ENCODE measurements around the gene MSRB1. TPM values are rescaled to one million over a fixed set of nuclear protein-coding genes. Genes with fewer than 3 reads are reported as not detected.
"Not testable (repeated sequence)": the region's sequence is repeated elsewhere in the genome, so short reads cannot be mapped to it uniquely, and the experiment has no call there.

MSRB1 gene
- polyA plus RNA-seq, 6 donors from 2014 or later: 15.6 to 34.5 (median 18.8) TPM

DNA sequence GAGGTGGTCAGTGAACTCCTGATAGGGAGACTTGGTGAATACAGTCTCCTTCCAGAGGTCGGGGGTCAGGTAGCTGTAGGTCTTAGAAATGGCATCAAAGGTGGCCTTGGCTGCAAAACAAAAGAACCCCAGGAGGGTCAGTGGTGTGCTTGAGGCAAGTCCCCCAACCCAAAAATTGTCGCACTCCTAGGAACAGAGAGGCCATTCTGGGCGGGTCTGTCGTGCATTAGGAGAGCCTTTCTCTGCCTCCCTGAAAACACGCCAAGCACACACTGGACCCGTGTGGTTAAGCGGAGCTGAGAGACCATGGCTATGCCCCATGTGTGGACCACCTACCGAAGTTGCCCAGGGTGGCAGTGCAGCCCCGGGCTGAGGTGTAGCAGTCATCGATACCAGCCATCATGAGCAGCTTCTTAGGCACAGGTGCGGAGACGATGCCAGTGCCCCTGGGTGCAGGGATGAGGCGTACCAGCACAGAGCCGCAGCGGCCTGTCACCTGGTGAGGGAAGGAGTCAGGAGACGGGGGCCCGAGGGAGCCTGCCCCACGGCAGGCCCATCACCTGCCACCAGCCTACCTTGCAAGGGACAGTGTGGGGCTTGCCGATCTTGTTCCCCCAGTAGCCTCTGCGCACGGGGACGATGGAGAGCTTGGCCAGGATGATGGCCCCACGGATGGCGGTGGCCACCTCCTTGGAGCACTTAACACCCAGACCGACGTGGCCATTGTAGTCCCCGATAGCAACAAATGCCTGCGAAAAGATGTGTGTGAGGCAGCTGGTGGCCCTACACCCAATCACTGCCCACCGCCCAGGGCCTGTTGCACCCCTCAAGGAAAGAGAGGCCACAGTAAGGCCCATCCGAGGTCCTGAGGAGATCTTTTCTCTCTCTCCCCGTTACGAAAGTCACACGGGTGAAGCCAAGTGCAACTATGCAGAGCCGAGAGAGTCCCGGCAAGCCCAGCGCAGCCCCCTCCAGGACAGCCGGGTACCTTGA lies 19.5 kb upstream of the MSRB1 start:
- H3K36me3 Mint-ChIP-seq; DNase-seq; ATAC-seq (ENCODE audit: low read depth in 2 of 2); H3K27me3 Mint-ChIP-seq; H3K9me3 Mint-ChIP-seq: not testable (repeated sequence)
- H3K27ac Mint-ChIP-seq: peak overlapping the region in 4 of 6 donors; percentile 37 to 98 (median 76)
- H3K4me1 Mint-ChIP-seq: peaks cover 29 to 47% (median 45%) of the 10 kb centered on the region in 3 donors
- peak overlapping the region; percentile 24 to 96 (median 94) for H3K4me3 Mint-ChIP-seq

DNA sequence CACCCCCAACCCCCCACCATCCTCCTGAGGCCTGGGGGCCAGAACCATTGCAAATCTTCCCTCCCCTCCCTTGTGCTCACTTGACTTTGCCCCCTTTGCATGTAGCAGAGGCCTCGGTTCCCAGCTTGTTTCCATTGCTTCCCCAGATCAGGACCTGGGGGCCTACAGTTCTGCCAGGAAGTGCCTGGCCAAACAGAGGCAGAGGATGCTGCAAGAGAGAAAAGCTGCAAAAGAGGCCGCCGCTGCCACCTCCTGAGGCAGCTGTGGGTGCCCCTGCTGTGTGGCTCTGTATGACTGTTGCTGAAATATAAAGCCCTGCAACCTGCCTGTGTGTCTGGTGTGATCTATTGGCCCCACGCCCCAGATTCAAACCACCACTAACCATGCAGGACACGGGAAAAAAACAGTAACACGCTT lies 18.7 kb upstream of the MSRB1 start:
- Mint-ChIP-seq H3K27ac (peak overlapping the region in 1 of 6 donors; percentile 98), H3K4me1 (peaks cover 29 to 47% (median 47%) of the 10 kb centered on the region in 3 donors), H3K27me3 (peaks cover 0 to 2% (median 0%) of the 10 kb centered on the region in 3 donors), H3K9me3 (peaks cover 0 to 2% (median 0%) of the 10 kb centered on the region in 7 donors), H3K36me3 (peaks cover 5 to 8% of the 10 kb centered on the region in 2 donors), H3K4me3 (peak overlapping the region in 7 of 8 donors; percentile 8 to 96 (median 64))
- DNase-seq (no peak), ATAC-seq (ENCODE audit: low read depth in 2 of 2) (no peak)

DNA sequence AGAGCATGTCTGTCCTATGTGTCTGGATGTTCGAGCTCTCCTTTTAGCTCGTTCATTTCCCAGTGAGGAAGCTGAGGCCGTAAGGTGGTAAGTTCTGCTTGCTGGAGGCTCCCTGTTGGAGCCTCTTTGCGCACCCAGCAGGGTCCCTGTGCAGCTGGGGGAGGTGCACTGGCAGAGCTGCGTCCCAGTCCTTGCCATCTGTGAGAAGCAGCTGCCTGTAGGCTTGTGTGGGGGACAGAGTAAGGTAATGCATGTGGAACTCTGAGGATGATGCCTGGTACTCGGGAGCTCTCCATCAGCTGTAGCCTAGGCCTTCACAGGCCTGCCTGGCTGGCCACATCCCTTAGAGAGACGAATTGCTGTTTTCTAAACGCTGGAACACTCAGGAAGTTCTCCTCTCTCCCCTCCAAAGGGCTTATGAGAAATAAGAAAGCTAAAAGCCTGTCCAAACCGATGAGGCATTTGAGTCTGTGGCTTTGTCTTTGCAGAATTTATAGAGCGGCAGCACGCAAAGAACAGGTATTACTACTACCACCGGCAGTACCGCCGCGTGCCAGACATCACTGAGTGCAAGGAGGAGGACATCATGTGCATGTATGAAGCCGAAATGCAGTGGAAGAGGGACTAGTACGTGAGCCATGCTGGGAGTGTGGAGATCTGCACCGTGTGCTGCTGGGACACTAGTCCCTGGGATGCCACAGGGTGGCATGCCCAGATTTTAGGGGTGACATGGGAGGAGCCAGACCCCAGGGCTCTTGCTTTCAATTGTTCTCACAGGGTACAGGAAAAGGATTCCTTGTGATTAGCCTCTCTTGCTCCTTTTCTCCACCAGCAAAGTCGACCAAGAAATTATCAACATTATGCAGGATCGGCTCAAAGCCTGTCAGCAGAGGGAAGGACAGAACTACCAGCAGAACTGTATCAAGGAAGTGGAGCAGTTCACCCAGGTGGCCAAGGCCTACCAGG lies 17.9 kb upstream of the MSRB1 start:
- H3K36me3 Mint-ChIP-seq: peaks cover 5 to 8% of the 10 kb centered on the region in 2 donors
- no peak for DNase-seq
- peak overlapping the region in 5 of 6 donors; percentile 71 to 98 (median 89) for H3K27ac Mint-ChIP-seq
- no peak for ATAC-seq (ENCODE audit: low read depth in 2 of 2)
- peaks cover 29 to 47% (median 46%) of the 10 kb centered on the region in 3 donors for H3K4me1 Mint-ChIP-seq
- peak overlapping the region; percentile 86 to 96 (median 90) for H3K4me3 Mint-ChIP-seq
- H3K27me3 Mint-ChIP-seq: peaks cover 0 to 4% (median 0%) of the 10 kb centered on the region in 3 donors
- H3K9me3 Mint-ChIP-seq: peaks cover 0 to 2% (median 0%) of the 10 kb centered on the region in 7 donors

DNA sequence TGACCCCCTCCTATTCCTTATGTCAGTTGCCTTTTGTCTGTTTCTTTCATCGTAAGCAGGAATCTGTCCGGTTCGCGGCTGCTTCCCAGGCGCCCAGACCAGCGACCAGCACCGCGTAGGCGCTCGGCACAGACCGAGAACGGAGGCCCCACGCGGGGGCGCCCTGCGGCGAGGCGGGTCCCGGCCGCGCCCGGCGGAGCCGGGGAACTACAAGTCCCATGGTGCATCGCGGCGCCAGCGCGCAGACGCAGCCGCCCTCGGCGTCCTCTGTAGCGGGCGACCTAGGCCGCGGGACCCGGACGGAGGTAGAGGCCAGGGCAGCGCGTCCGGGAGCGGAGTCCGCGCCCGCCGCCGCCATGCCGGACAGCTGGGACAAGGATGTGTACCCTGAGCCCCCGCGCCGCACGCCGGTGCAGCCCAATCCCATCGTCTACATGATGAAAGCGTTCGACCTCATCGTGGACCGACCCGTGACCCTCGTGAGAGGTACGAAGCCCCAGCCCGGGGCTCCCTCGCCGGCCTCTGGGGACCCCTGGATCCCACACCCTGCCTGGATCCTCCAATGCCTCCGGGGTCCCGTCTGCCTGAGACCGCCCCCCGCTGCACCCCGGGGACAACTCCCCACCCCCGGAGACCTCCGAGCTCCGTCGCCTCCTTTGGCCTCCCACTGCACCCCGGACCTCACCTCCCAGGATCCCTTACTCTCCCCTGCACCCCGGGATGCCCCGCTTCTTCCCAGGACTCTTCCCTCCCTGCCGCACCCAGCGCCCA lies 16.5 kb upstream of the MSRB1 start, which contains the start of gene NDUFB10:
Gene NDUFB10 (plus strand): TSS at position 270 of the 771 bp plus-strand sequence. CDS start 87 bp downstream, at position 357.
- H3K4me1 Mint-ChIP-seq: peaks cover 25 to 37% (median 34%) of the 10 kb centered on the region in 3 donors
- peaks cover 0 to 2% (median 0%) of the 10 kb centered on the region in 7 donors for H3K9me3 Mint-ChIP-seq
- peaks cover 0 to 4% (median 0%) of the 10 kb centered on the region in 3 donors for H3K27me3 Mint-ChIP-seq
- peak; percentile 91 for DNase-seq
- H3K36me3 Mint-ChIP-seq: peaks cover 5 to 8% of the 10 kb centered on the region in 2 donors
- H3K4me3 Mint-ChIP-seq: peak within 1 kb of the TSS; percentile 86 to 96 (median 90)
- peak within 1 kb of the TSS; percentile 72 to 98 (median 88) for H3K27ac Mint-ChIP-seq
- peak; percentile 89 to 94 for ATAC-seq (ENCODE audit: low read depth in 2 of 2)

DNA sequence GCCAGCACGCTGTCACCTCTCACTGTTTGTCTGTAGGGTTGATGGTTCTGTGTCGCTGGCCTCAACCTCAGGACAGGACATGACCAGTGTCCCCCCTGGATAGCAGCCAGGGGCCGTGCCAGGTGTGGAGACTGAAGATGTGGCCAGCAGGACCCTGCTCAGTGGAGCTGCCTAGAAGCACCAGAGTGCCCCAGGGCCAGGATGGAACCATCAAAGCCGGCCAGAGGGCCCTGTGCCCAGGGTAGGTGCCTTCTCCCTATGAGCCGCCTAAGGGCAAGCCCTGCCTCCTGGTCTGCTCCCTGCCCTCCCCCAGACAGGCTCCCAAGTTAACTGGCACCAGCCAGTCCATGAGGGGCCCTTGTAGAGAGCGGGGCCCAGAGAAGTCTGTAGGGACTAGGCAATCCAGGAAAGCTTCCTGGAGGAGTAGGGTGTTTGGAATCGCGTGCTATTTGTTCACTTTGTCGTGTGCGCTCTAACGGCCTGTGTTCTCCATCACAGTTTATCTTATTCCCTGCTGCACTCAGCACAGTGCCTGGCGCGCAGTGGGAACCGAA lies 15.8 kb upstream of the MSRB1 start:
- Mint-ChIP-seq H3K9me3 (peaks cover 0 to 2% (median 0%) of the 10 kb centered on the region in 7 donors), H3K4me1 (peaks cover 21 to 32% (median 27%) of the 10 kb centered on the region in 3 donors)

DNA sequence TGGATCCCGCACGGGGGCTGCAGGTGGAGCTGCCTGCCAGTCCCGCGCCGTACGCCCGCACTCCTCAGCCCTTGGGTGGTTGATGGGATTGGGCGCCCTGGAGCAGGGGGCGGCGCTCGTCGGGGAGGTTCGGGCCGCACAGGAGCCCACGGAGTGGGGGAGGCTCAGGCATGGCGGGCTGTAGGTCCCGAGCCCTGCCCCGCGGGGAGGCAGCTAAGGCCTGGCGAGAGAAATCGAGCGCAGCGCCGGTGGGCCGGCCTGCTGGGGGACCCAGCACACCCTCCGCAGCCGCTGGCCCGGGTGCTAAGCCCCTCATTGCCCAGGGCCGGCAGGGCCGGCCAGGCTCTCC lies 15.1 kb upstream of the MSRB1 start:
- not testable (repeated sequence) for H3K36me3 Mint-ChIP-seq; H3K27me3 Mint-ChIP-seq; DNase-seq; ATAC-seq (ENCODE audit: low read depth in 2 of 2); H3K9me3 Mint-ChIP-seq; H3K27ac Mint-ChIP-seq
- Mint-ChIP-seq H3K4me3 (peak overlapping the region in 1 of 8 donors; percentile 12), H3K4me1 (peaks cover 16 to 25% (median 21%) of the 10 kb centered on the region in 3 donors)

More for the DNA sequence above, 15.8 kb upstream of the MSRB1 start:
- Mint-ChIP-seq H3K36me3 (peaks cover 3 to 6% of the 10 kb centered on the region in 2 donors), H3K4me3 (peak overlapping the region; percentile 9 to 96 (median 88)), H3K27ac (peak overlapping the region in 2 of 6 donors; percentile 86 to 98), H3K27me3 (peaks cover 0 to 4% (median 0%) of the 10 kb centered on the region in 3 donors)
- DNase-seq: no peak
- ATAC-seq (ENCODE audit: low read depth in 2 of 2): peak; percentile 4 to 19

DNA sequence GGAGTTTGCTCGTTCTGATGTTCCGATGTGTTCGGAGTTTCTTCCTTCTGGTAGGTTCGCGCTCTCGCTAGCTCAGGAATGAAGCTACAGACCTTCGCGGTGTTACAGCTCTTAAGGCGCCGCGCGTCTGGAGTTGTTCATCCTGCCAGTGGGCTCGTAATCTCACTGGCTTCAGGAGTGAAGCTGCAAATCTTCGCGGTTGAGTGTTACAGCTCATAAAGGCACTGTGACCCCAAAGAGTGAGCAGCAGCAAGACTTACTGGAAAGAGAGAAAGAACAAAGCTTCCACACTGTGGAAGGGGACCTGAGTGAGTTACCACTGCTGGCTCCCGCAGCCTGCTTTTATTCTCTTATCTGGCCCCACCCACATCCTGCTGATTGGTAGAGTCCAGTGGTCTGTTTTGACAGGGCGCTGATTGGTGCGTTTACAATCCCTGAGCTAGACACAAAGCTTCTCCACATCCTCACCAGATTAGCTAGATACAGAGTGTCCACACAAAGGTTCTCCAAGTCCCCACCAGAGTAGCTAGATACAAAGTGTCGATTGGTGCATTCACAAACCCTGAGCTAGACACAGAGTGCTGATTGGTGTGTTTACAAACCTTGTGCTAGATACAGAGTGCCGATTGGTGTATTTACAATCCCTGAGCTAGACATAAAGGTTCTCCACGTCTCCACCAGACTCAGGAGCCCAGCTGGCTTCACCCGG lies 14.6 kb upstream of the MSRB1 start:
- Mint-ChIP-seq H3K4me1 (peaks cover 16 to 22% (median 17%) of the 10 kb centered on the region in 3 donors), H3K4me3 (peak overlapping the region in 1 of 8 donors; percentile 12)
- not testable (repeated sequence) for ATAC-seq (ENCODE audit: low read depth in 2 of 2); H3K27me3 Mint-ChIP-seq; H3K27ac Mint-ChIP-seq; H3K9me3 Mint-ChIP-seq; DNase-seq; H3K36me3 Mint-ChIP-seq

DNA sequence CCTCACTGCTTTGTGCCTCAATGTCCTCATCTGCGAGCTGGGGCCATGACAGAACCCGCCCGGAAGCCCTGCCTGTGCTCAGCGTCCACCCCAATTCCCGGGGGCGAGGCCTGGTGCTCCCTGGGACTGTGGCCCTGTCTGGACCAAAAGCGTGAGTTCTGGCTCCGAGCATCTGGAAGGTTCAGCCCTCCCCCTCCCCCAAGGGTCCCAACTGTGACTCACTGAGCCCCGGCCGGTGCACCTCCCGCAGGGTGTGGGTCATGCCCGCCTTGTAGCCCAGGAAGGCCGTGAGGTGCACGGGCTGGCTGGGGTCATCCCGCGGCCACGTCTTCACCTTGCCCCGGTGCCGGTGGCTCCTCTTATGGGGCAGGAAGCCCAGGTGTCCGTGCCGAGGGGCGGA lies 10.7 kb upstream of the MSRB1 start:
- no peak overlapping the region for H3K4me3 Mint-ChIP-seq
- no peak for ATAC-seq (ENCODE audit: low read depth in 2 of 2)
- H3K27ac Mint-ChIP-seq: no peak overlapping the region
- H3K36me3 Mint-ChIP-seq: no peaks in the 10 kb centered on the region
- DNase-seq: no peak
- H3K4me1 Mint-ChIP-seq: peaks cover 0 to 2% (median 0%) of the 10 kb centered on the region in 3 donors
- peaks cover 0 to 16% (median 0%) of the 10 kb centered on the region in 3 donors for H3K27me3 Mint-ChIP-seq
- H3K9me3 Mint-ChIP-seq: no peaks in the 10 kb centered on the region

DNA sequence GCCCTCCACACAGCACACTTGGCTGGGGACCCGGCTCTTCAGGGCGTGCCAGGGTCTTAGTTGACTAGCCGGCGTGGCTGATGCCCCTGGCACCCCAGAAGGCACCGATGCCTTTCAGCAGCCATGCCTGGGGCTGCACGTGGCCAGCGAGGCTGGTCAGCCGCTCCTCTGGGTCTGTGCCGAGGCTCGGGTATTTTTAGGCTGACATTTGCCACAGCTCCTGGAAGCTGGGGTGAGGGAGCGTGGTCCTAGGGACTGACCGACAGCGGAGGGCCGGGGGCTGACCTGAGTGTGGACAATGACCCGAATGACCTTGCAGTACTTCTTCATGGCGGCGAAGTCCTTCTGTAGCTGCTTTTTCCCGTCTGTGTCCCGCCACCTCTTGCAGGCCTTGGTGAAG lies 7.6 kb upstream of the MSRB1 start:
- DNase-seq (no peak), ATAC-seq (ENCODE audit: low read depth in 2 of 2) (no peak)
- Mint-ChIP-seq H3K27ac (peak overlapping the region in 1 of 6 donors; percentile 33), H3K4me3 (no peak overlapping the region), H3K4me1 (no peaks in the 10 kb centered on the region), H3K9me3 (no peaks in the 10 kb centered on the region), H3K27me3 (peaks cover 0 to 12% (median 0%) of the 10 kb centered on the region in 3 donors), H3K36me3 (no peaks in the 10 kb centered on the region)

DNA sequence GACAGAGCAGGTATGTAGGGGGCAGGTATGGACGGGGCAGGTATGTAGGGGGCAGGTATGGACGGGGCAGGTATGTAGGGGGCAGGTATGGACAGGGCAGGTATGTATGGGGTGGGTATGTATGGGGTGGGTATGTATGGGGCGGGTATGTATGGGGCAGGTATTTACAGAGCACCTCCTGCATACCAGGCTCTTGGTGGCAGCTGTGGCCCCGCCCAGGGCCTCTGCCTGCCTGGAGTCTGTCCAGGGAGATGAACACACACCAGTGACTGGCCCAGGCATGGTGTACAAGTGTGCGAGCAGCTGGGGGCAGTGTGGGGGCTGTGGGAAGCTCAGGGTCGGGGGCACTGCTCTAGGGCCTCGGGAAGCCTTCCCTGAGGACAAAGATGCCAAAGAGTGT lies 7.0 kb upstream of the MSRB1 start:
- no peak for DNase-seq
- Mint-ChIP-seq H3K4me3 (no peak overlapping the region), H3K9me3 (no peaks in the 10 kb centered on the region), H3K27me3 (peaks cover 0 to 12% (median 0%) of the 10 kb centered on the region in 3 donors), H3K4me1 (no peaks in the 10 kb centered on the region), H3K27ac (no peak overlapping the region), H3K36me3 (no peaks in the 10 kb centered on the region)
- no peak for ATAC-seq (ENCODE audit: low read depth in 2 of 2)

DNA sequence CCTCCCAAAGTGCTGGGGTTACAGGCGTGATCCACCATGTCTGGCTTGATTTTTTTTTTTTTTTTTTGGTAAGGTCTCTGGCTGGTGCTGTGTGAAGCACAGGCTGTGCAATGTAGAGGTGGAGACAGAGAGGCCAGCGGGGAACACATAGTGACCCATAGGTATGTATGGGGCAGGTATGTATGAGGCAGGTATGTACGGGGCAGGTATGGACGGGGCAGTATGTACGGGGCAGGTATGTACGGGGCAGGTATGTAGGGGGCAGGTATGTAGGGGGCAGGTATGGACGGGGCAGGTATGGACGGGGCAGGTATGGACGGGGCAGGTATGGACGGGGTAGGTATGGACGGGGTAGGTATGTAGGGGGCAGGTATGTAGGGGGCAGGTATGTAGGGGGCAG lies 6.5 kb upstream of the MSRB1 start:
- H3K27ac Mint-ChIP-seq: no peak overlapping the region
- no peaks in the 10 kb centered on the region for H3K36me3 Mint-ChIP-seq
- peaks cover 0 to 1% (median 0%) of the 10 kb centered on the region in 3 donors for H3K4me1 Mint-ChIP-seq
- H3K9me3 Mint-ChIP-seq: no peaks in the 10 kb centered on the region
- no peak for DNase-seq
- peaks cover 0 to 12% (median 0%) of the 10 kb centered on the region in 3 donors for H3K27me3 Mint-ChIP-seq
- peak overlapping the region in 1 of 8 donors; percentile 33 for H3K4me3 Mint-ChIP-seq
- ATAC-seq (ENCODE audit: low read depth in 2 of 2): no peak
